ENCODE data around the gene CALCB. TPM values are rescaled to one million over a fixed set of nuclear protein-coding genes. Genes with fewer than 3 reads are reported as not detected.
"Not testable (repeated sequence)": the region's sequence is repeated elsewhere in the genome, so short reads cannot be mapped to it uniquely, and the experiment has no call there.

Gene CALCB
- total RNA-seq, 4 donors from 2014 or later: not detected

GRCh38 chr11:15034687-15035267 lies 38.6 kb upstream of the CALCB start:
- H3K4me3 ChIP-seq: no peak overlapping the region
- H3K9me3 ChIP-seq: peaks cover 0 to 3% (median 0%) of the 10 kb centered on the region in 3 donors
- WGBS, 2 donors (ENCODE audit: low coverage in 1 of 2): 67% methylated on average over 1 of the region's 5 CpGs; no CpG with 5 or more reads in 1 of the 2 donors
- no peaks in the 10 kb centered on the region for H3K36me3 ChIP-seq
- H3K4me1 ChIP-seq: no peaks in the 10 kb centered on the region
- peaks cover 15% of the 10 kb centered on the region for H3K27me3 ChIP-seq
- H3K27ac ChIP-seq: no peak overlapping the region
- no peak for TF ChIP-seq CTCF (IDR thresholded peaks at IDR 0.05)
- no peak for TF ChIP-seq POLR2AphosphoS5 (IDR thresholded peaks at IDR 0.05)
- TF ChIP-seq POLR2A (IDR thresholded peaks at IDR 0.05): no peak
- TF ChIP-seq EP300 (IDR thresholded peaks at IDR 0.05): no peak
- ATAC-seq: no peak

- TF ChIP-seq EP300 (IDR thresholded peaks at IDR 0.05): no peak
- no peak for TF ChIP-seq CTCF (IDR thresholded peaks at IDR 0.05)
- no peak for TF ChIP-seq POLR2AphosphoS5 (IDR thresholded peaks at IDR 0.05)
- H3K27me3 ChIP-seq: peaks cover 15% of the 10 kb centered on the region
- no peaks in the 10 kb centered on the region for H3K36me3 ChIP-seq
- peaks cover 0 to 3% (median 0%) of the 10 kb centered on the region in 3 donors for H3K9me3 ChIP-seq
- ATAC-seq: no peak
- no peak overlapping the region for H3K27ac ChIP-seq
- 50% methylated on average over 2 of the region's 12 CpGs; no CpG with 5 or more reads in 1 of the 2 donors for WGBS, 2 donors (ENCODE audit: low coverage in 1 of 2)
- no peaks in the 10 kb centered on the region for H3K4me1 ChIP-seq
- H3K4me3 ChIP-seq: no peak overlapping the region
Observed at GRCh38 chr11:15035283-15035682, 38.1 kb upstream of the CALCB start.

- Histone ChIP-seq H3K27me3 (peaks cover 15% of the 10 kb centered on the region), H3K9me3 (peaks cover 0 to 3% (median 0%) of the 10 kb centered on the region in 3 donors), H3K4me3 (no peak overlapping the region), H3K27ac (no peak overlapping the region), H3K36me3 (no peaks in the 10 kb centered on the region), H3K4me1 (no peaks in the 10 kb centered on the region)
- ATAC-seq: no peak
- TF ChIP-seq POLR2A (IDR thresholded peaks at IDR 0.05): no peak
- WGBS, 2 donors (ENCODE audit: low coverage in 1 of 2): 68 to 83% methylated on average over 2 of the region's 2 CpGs
Observed at GRCh38 chr11:15038963-15039362, 34.4 kb upstream of the CALCB start.

GRCh38 chr11:15045209-15045608 lies 28.2 kb upstream of the CALCB start:
- no peaks in the 10 kb centered on the region for H3K4me1 ChIP-seq
- no peaks in the 10 kb centered on the region for H3K36me3 ChIP-seq
- no peak overlapping the region for H3K27ac ChIP-seq
- H3K27me3 ChIP-seq: no peaks in the 10 kb centered on the region
- no peak for TF ChIP-seq POLR2A (IDR thresholded peaks at IDR 0.05)
- no peak for TF ChIP-seq POLR2AphosphoS5 (IDR thresholded peaks at IDR 0.05)
- no peak for TF ChIP-seq EP300 (IDR thresholded peaks at IDR 0.05)
- TF ChIP-seq CTCF (IDR thresholded peaks at IDR 0.05): no peak
- no peak for ATAC-seq
- H3K9me3 ChIP-seq: no peaks in the 10 kb centered on the region
- H3K4me3 ChIP-seq: no peak overlapping the region

GRCh38 chr11:15045891-15046290 lies 27.5 kb upstream of the CALCB start:
- H3K4me1 ChIP-seq: no peaks in the 10 kb centered on the region
- ATAC-seq: no peak
- H3K27ac ChIP-seq: no peak overlapping the region
- no peaks in the 10 kb centered on the region for H3K9me3 ChIP-seq
- TF ChIP-seq POLR2A (IDR thresholded peaks at IDR 0.05) (no peak), CTCF (IDR thresholded peaks at IDR 0.05) (no peak), POLR2AphosphoS5 (IDR thresholded peaks at IDR 0.05) (no peak), EP300 (IDR thresholded peaks at IDR 0.05) (no peak)
- no peak overlapping the region for H3K4me3 ChIP-seq
- WGBS, 2 donors (ENCODE audit: low coverage in 1 of 2): 75 to 82% methylated on average over 1 to 2 of the region's 2 CpGs
- H3K36me3 ChIP-seq: no peaks in the 10 kb centered on the region
- H3K27me3 ChIP-seq: no peaks in the 10 kb centered on the region

- H3K4me1 ChIP-seq, ATAC-seq: not testable (repeated sequence)
Observed at GRCh38 chr11:15046673-15047072, 26.7 kb upstream of the CALCB start.

More at GRCh38 chr11:15046673-15047072, 26.7 kb upstream of the CALCB start:
- H3K4me3 ChIP-seq, H3K9me3 ChIP-seq, H3K27me3 ChIP-seq, H3K27ac ChIP-seq, H3K36me3 ChIP-seq: not testable (repeated sequence)
- 83 to 85% methylated on average over 1 to 3 of the region's 3 CpGs for WGBS, 2 donors (ENCODE audit: low coverage in 1 of 2)

All from gastroesophageal sphincter (tissue), 4 donors.